Liver (tissue), 9 donors: ENCODE results near the gene KRTAP10-9. TPM values are rescaled to one million over a fixed set of nuclear protein-coding genes. Genes with fewer than 3 reads are reported as not detected.
"Not testable (repeated sequence)": the region's sequence is repeated elsewhere in the genome, so short reads cannot be mapped to it uniquely, and the experiment has no call there.

Source experiments
- DNase-seq: peaks from one replicate; pipeline ENCODE4 v3.0.0-alpha.2; 2017; ENCODE audit warnings: low spot score
- H3K27ac ChIP-seq, 2 donors: one replicate each; pipeline ENCODE4 v1.7.0; 2013; ENCODE audit warnings: inconsistent platforms in 2 of 2, low read length in 2 of 2, control low read depth in 1 of 2, low read depth in 1 of 2, mild to moderate bottlenecking in 1 of 2
- H3K27me3 ChIP-seq, 4 donors: one replicate each; pipeline versions ENCODE4 v1.6.1 to v1.7.0; 2013; ENCODE audit warnings: low read length in 3 of 4, inconsistent platforms in 1 of 4, mild to moderate bottlenecking in 1 of 4, moderate library complexity in 1 of 4; ENCODE audit not compliant: control insufficient read depth in 4 of 4, insufficient read depth in 4 of 4
- H3K36me3 ChIP-seq, 4 donors: one replicate each; pipeline versions ENCODE4 v1.6.1 to v1.7.0; 2013; ENCODE audit warnings: low read length in 3 of 4, mild to moderate bottlenecking in 3 of 4, low read depth in 1 of 4, moderate library complexity in 1 of 4; ENCODE audit not compliant: control insufficient read depth in 4 of 4, insufficient read depth in 3 of 4
- H3K4me1 ChIP-seq, 4 donors: one replicate each; pipeline versions ENCODE4 v1.6.1 to v1.7.0; 2013; ENCODE audit warnings: low read length in 3 of 4, mild to moderate bottlenecking in 3 of 4, moderate library complexity in 1 of 4; ENCODE audit not compliant: control insufficient read depth in 4 of 4, insufficient read depth in 4 of 4
- H3K4me3 ChIP-seq, 3 donors: one replicate each; pipeline versions ENCODE4 v1.6.1 to v1.7.0; 2013; ENCODE audit warnings: low read length in 3 of 3, control low read depth in 1 of 3, low read depth in 1 of 3, mild to moderate bottlenecking in 1 of 3
- H3K9ac ChIP-seq, 2 donors: one replicate each; pipeline ENCODE4 v1.7.0; 2013; ENCODE audit warnings: low read length in 2 of 2, mild to moderate bottlenecking in 2 of 2, moderate library complexity in 2 of 2, control low read depth in 1 of 2, low read depth in 1 of 2
- H3K9me3 ChIP-seq, 4 donors: one replicate each; pipeline versions ENCODE4 v1.6.1 to v1.7.0; 2013; ENCODE audit warnings: low read length in 3 of 4; ENCODE audit not compliant: control insufficient read depth in 4 of 4
- EGR1 ChIP-seq, 2 donors: IDR thresholded peaks; 2 replicates each; pipeline ENCODE4 v1.6.1; 2016 to 2018; ENCODE audit warnings: antibody characterized with exemption in 2 of 2, low read depth in 2 of 2
- FOXA1 ChIP-seq: IDR thresholded peaks from 2 replicates; pipeline ENCODE4 v1.6.1; 2016; ENCODE audit warnings: antibody characterized with exemption
- FOXA2 ChIP-seq: IDR thresholded peaks from 2 replicates; pipeline ENCODE4 v1.6.1; 2016; ENCODE audit warnings: antibody characterized with exemption
- GABPA ChIP-seq, 2 donors: IDR thresholded peaks in 1 of 2; conservative IDR thresholded peaks in 1 of 2; 2 replicates each; pipeline ENCODE4 v1.6.1; 2016; ENCODE audit warnings: antibody characterized with exemption in 2 of 2, mild to moderate bottlenecking in 1 of 2, moderate library complexity in 1 of 2
- HNF4A ChIP-seq, 2 donors: conservative IDR thresholded peaks; 2 replicates each; pipeline ENCODE4 v1.6.1; 2016; ENCODE audit warnings: antibody characterized with exemption in 2 of 2, mild to moderate bottlenecking in 2 of 2
- HNF4G ChIP-seq: IDR thresholded peaks from 2 replicates; pipeline ENCODE4 v1.6.1; 2016; ENCODE audit warnings: antibody characterized with exemption
- JUND ChIP-seq, 2 donors: IDR thresholded peaks; 2 replicates each; pipeline ENCODE4 v1.6.1; 2016; ENCODE audit warnings: antibody characterized with exemption in 2 of 2
- NR2F2 ChIP-seq: IDR thresholded peaks from 2 replicates; pipeline ENCODE4 v1.6.1; 2016; ENCODE audit warnings: antibody characterized with exemption
- RXRA ChIP-seq, 2 donors: IDR thresholded peaks; 2 replicates each; pipeline ENCODE4 v1.6.1; 2017 to 2018; ENCODE audit warnings: antibody characterized with exemption in 2 of 2, mild to moderate bottlenecking in 1 of 2
- SP1 ChIP-seq: IDR thresholded peaks from 2 replicates; pipeline ENCODE4 v1.6.1; 2018; ENCODE audit warnings: antibody characterized with exemption, mild to moderate bottlenecking
- TAF1 ChIP-seq: conservative IDR thresholded peaks from 2 replicates; pipeline ENCODE4 v1.6.1; 2016; ENCODE audit warnings: antibody characterized with exemption, mild to moderate bottlenecking
- YY1 ChIP-seq: IDR thresholded peaks from 2 replicates; pipeline ENCODE4 v1.6.1; 2016; ENCODE audit warnings: antibody characterized with exemption, mild to moderate bottlenecking
- ZBTB33 ChIP-seq: IDR thresholded peaks from 2 replicates; pipeline ENCODE4 v1.6.1; 2016; ENCODE audit warnings: antibody characterized with exemption
- WGBS: extraction: QIAGEN DNeasy Blood & Tissue Kit; methylation state at CpG from one replicate; pipeline ENCODE4 v1.1.7; 2013; 5-methylcytosine and 5-hydroxymethylcytosine counted together
- polyA plus RNA-seq, 2 donors: library from polyadenylated mRNA; stranded (reverse) in 1 of 2; unstranded in 1 of 2; fragments of 200-250 nt in 1 of 2; fragments of >200 nt in 1 of 2; fragmentation: Nextera tagmentation in 1 of 2; extraction: Ambion mirVana in 1 of 2; gene quantifications; one replicate each; pipeline versions ENCODE4 v1.2.1 to v1.2.3, GENCODE V29; 2013 to 2015
- total RNA-seq, 2 donors: library from RNA; depleted of rRNA; stranded (reverse); fragments of >200 nt; gene quantifications; one replicate each; pipeline ENCODE4 v1.2.3, GENCODE V29; 2014
- TF ChIP-seq, protein P1 (sequence below): IDR thresholded peaks from 2 replicates; pipeline ENCODE4 v1.6.1; 2016; ENCODE audit warnings: antibody characterized with exemption
- TF ChIP-seq, protein P2 (sequence below): IDR thresholded peaks from 2 replicates; pipeline ENCODE4 v1.6.1; 2016; ENCODE audit warnings: antibody characterized with exemption, mild to moderate bottlenecking
- donor health status: healthy.
- donor health status: healthy.
- donor health status: healthy.
- donor health status: healthy.
- donor health status: healthy.

KRTAP10-9 gene
- total and polyA plus RNA-seq, 4 donors: not detected

GRCh38 chr21:44626262-44626661, 631 bp upstream of the KRTAP10-9 start:
- no peaks in the 10 kb centered on the region for H3K4me1 ChIP-seq
- no peaks in the 10 kb centered on the region for H3K36me3 ChIP-seq
- 75% methylated on average over 10 of the region's 10 CpGs for WGBS
- no peak for DNase-seq
- no peak for TF ChIP-seq EGR1 (IDR thresholded peaks at IDR 0.05; ENCODE audit: low read depth in 2 of 2)
- TF ChIP-seq SP1: no peak
- TF ChIP-seq, protein P1, sequence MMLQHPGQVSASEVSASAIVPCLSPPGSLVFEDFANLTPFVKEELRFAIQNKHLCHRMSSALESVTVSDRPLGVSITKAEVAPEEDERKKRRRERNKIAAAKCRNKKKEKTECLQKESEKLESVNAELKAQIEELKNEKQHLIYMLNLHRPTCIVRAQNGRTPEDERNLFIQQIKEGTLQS: no peak
- no peak for TF ChIP-seq NR2F2
- TF ChIP-seq FOXA1: no peak
- H3K4me3 ChIP-seq: no peak overlapping the region
- no peak overlapping the region for H3K27ac ChIP-seq
- peaks cover 1 to 12% (median 3%) of the 10 kb centered on the region in 4 donors for H3K9me3 ChIP-seq
- no peaks in the 10 kb centered on the region for H3K27me3 ChIP-seq
- H3K9ac ChIP-seq: no peak overlapping the region

DNA sequence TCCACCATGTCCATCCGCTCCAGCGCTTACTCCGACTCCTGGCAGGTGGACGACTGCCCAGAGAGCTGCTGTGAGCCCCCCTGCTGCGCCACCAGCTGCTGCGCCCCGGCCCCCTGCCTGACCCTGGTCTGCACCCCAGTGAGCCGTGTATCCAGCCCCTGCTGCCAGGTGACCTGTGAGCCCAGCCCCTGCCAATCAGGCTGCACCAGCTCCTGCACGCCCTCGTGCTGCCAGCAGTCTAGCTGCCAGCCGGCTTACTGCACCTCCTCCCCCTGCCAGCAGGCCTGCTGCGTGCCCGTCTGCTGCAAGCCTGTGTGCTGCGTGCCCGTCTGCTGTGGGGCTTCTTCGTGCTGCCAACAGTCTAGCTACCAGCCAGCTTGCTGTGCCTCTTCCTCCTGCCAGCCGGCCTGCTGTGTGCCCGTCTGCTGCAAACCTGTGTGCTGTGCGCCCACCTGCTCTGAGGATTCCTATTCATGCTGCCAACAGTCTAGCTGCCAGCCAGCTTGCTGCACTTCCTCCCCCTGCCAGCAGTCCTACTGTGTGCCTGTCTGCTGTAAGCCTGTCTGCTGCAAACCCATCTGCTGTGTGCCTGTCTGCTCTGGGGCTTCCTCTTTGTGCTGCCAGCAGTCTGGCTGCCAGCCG, 409 bp downstream of the KRTAP10-9 start:
- peaks cover 3 to 12% (median 6%) of the 10 kb centered on the region in 4 donors for H3K9me3 ChIP-seq
- H3K27ac ChIP-seq, DNase-seq, H3K27me3 ChIP-seq, H3K36me3 ChIP-seq, H3K9ac ChIP-seq, H3K4me1 ChIP-seq, H3K4me3 ChIP-seq: not testable (repeated sequence)
- 85% methylated on average over 20 of the region's 20 CpGs for WGBS

GRCh38 chr21:44627831-44628233, 939 bp downstream of the KRTAP10-9 start:
- 46% methylated on average over 15 of the region's 15 CpGs for WGBS
- not testable (repeated sequence) for H3K9ac ChIP-seq, H3K36me3 ChIP-seq, H3K27me3 ChIP-seq, H3K27ac ChIP-seq, DNase-seq, H3K4me3 ChIP-seq, H3K4me1 ChIP-seq
- peaks cover 3 to 11% (median 7%) of the 10 kb centered on the region in 4 donors for H3K9me3 ChIP-seq

GRCh38 chr21:44628707-44629391, 2.0 kb downstream of the KRTAP10-9 start:
- no peak overlapping the region for H3K27ac ChIP-seq
- H3K36me3 ChIP-seq: no peaks in the 10 kb centered on the region
- H3K27me3 ChIP-seq: no peaks in the 10 kb centered on the region
- DNase-seq: no peak
- no peak overlapping the region for H3K4me3 ChIP-seq
- 77% methylated on average over 18 of the region's 18 CpGs for whole genome bisulfite sequencing
- no peaks in the 10 kb centered on the region for H3K4me1 ChIP-seq
- peaks cover 3 to 11% (median 7%) of the 10 kb centered on the region in 4 donors for H3K9me3 ChIP-seq
- no peak overlapping the region for H3K9ac ChIP-seq
- no peak for TF ChIP-seq GABPA (IDR thresholded peaks at IDR 0.05 in 1 of 2, conservative IDR thresholded peaks at IDR 0.05 in 1 of 2)
- TF ChIP-seq TAF1: no peak
- TF ChIP-seq FOXA1: no peak
- TF ChIP-seq EGR1 (IDR thresholded peaks at IDR 0.05; ENCODE audit: low read depth in 2 of 2): no peak
- no peak for TF ChIP-seq HNF4A (conservative IDR thresholded peaks at IDR 0.05)
- TF ChIP-seq, protein P2, sequence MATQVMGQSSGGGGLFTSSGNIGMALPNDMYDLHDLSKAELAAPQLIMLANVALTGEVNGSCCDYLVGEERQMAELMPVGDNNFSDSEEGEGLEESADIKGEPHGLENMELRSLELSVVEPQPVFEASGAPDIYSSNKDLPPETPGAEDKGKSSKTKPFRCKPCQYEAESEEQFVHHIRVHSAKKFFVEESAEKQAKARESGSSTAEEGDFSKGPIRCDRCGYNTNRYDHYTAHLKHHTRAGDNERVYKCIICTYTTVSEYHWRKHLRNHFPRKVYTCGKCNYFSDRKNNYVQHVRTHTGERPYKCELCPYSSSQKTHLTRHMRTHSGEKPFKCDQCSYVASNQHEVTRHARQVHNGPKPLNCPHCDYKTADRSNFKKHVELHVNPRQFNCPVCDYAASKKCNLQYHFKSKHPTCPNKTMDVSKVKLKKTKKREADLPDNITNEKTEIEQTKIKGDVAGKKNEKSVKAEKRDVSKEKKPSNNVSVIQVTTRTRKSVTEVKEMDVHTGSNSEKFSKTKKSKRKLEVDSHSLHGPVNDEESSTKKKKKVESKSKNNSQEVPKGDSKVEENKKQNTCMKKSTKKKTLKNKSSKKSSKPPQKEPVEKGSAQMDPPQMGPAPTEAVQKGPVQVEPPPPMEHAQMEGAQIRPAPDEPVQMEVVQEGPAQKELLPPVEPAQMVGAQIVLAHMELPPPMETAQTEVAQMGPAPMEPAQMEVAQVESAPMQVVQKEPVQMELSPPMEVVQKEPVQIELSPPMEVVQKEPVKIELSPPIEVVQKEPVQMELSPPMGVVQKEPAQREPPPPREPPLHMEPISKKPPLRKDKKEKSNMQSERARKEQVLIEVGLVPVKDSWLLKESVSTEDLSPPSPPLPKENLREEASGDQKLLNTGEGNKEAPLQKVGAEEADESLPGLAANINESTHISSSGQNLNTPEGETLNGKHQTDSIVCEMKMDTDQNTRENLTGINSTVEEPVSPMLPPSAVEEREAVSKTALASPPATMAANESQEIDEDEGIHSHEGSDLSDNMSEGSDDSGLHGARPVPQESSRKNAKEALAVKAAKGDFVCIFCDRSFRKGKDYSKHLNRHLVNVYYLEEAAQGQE: no peak
- no peak for TF ChIP-seq HNF4G
- TF ChIP-seq YY1: no peak
- TF ChIP-seq SP1: no peak
- TF ChIP-seq RXRA (IDR thresholded peaks at IDR 0.05): no peak
- TF ChIP-seq FOXA2: no peak
- TF ChIP-seq ZBTB33: no peak
- no peak for TF ChIP-seq NR2F2
- no peak for TF ChIP-seq JUND (IDR thresholded peaks at IDR 0.05)
- TF ChIP-seq, protein P1: no peak
